HFFc6 (cell line): ENCODE measurements around the gene FARS2. TPM values are rescaled to one million over a fixed set of nuclear protein-coding genes. Genes with fewer than 3 reads are reported as not detected.

Experiments used
- DNase-seq: peaks from one replicate; pipeline ENCODE4 v3.0.0-alpha.2; 2018
- H3K27ac Mint-ChIP-seq: 2 replicates; pipeline ENCODE4 v1.8.0; 2020; ENCODE audit warnings: mild to moderate bottlenecking, mixed read lengths
- H3K27me3 Mint-ChIP-seq: 2 replicates; pipeline ENCODE4 v1.8.0; 2021; ENCODE audit warnings: mild to moderate bottlenecking, moderate library complexity, mixed read lengths; ENCODE audit not compliant: insufficient read depth
- H3K36me3 Mint-ChIP-seq: 2 replicates; pipeline ENCODE4 v1.8.0; 2021; ENCODE audit warnings: low read depth, mixed read lengths
- H3K4me1 Mint-ChIP-seq: 2 replicates; pipeline ENCODE4 v1.8.0; 2020; ENCODE audit warnings: low read depth, mixed read lengths
- H3K4me3 Mint-ChIP-seq: 2 replicates; pipeline ENCODE4 v1.8.0; 2020; ENCODE audit warnings: mild to moderate bottlenecking, moderate library complexity, mixed read lengths
- H3K9me3 Mint-ChIP-seq: 2 replicates; pipeline ENCODE4 v1.8.0; 2020; ENCODE audit warnings: mild to moderate bottlenecking, mixed read lengths
- total RNA-seq, 6 experiments: library from RNA; stranded (reverse); fragmentation: NEBNext Ultra II Directional; extraction: Animal tissue kit (Norgen Biotek cat#: 25700); gene quantifications; 2 replicates in 1 of 6; 3 replicates in 5 of 6; pipeline ENCODE4 v1.2.3, GENCODE V29; 2021
- TF ChIP-seq, protein P1 (sequence below): fragments of 200-600 bp; sonication (generic); IDR thresholded peaks from 2 replicates; pipeline ENCODE4 v1.5.0; 2021; ENCODE audit warnings: antibody characterized with exemption, mild to moderate bottlenecking

The FARS2 gene
- total RNA-seq, 6 experiments from 2014 or later, result 11.5 to 16.4 (median 13.1) TPM

DNA sequence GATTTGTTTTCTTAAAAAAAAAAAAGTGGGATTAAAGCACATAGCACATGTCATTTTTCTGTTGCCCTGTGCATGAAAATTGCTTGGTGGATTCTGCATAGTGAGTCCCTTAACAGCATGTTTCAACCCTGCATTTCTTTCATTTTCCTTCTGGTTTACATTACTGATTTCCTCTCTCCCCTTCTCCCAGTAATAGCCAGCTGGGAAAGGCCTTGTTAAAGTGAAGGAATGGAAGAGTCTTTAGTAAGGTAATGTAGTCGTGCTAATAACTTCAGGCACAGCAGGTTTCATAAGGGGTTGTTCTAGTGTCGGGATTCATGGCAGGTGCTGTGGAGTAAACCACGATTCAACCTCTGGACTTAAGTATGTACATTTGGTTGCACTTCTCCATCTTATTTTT is 202.4 kb downstream of the FARS2 start:
- Mint-ChIP-seq H3K36me3 (no peaks in the 10 kb centered on the region), H3K4me3 (no peak overlapping the region), H3K9me3 (no peaks in the 10 kb centered on the region), H3K4me1 (peaks cover 48% of the 10 kb centered on the region), H3K27me3 (peaks cover 2% of the 10 kb centered on the region; the same call in 1 of the 2 replicates), H3K27ac (no peak overlapping the region)
- TF ChIP-seq, protein P1, sequence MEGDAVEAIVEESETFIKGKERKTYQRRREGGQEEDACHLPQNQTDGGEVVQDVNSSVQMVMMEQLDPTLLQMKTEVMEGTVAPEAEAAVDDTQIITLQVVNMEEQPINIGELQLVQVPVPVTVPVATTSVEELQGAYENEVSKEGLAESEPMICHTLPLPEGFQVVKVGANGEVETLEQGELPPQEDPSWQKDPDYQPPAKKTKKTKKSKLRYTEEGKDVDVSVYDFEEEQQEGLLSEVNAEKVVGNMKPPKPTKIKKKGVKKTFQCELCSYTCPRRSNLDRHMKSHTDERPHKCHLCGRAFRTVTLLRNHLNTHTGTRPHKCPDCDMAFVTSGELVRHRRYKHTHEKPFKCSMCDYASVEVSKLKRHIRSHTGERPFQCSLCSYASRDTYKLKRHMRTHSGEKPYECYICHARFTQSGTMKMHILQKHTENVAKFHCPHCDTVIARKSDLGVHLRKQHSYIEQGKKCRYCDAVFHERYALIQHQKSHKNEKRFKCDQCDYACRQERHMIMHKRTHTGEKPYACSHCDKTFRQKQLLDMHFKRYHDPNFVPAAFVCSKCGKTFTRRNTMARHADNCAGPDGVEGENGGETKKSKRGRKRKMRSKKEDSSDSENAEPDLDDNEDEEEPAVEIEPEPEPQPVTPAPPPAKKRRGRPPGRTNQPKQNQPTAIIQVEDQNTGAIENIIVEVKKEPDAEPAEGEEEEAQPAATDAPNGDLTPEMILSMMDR, result no peak
- no peak for DNase-seq

DNA sequence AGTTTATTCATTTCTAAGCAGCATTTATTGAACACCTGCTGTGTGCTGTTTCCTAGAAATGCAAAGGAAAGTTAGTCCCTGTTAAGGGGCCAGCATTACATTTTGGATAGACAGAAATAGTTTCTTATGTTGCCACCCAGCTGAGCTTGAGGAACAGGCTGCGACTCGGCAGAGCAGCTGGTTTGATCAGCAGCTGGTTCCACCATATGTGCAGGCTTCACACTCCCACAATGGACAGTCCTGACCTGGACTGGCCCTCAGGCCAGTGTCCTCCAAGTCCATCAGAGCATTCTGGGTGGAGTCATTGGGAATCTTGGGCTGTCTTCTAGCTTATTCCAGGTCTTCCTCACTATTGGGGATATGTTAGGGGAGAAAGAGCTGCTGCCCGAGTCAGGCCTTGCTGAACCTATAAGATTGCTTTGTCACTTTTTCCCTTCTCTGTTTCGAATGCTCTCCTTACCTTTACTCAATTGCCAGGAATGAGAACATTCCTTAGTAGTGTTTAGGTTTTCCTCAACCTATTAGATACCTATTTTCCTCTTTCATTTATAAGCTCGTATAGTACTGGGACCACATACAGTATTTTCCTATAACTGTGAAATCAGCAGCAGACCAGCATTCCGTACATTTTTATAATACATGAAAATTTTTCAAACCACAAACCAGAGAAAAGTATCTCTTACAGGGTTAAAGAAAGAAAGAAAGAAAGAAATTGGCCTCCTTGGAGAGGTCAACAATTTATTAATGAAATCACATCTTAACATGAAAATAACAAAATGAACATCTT is 203.0 kb downstream of the FARS2 start:
- Mint-ChIP-seq H3K9me3 (no peaks in the 10 kb centered on the region), H3K4me1 (peaks cover 53% of the 10 kb centered on the region), H3K4me3 (no peak overlapping the region; the same call in 1 of the 2 replicates), H3K27me3 (peaks cover 2% of the 10 kb centered on the region; the same call in 1 of the 2 replicates), H3K36me3 (no peaks in the 10 kb centered on the region), H3K27ac (no peak overlapping the region)
- TF ChIP-seq, protein P1, result no peak
- no peak for DNase-seq

DNA sequence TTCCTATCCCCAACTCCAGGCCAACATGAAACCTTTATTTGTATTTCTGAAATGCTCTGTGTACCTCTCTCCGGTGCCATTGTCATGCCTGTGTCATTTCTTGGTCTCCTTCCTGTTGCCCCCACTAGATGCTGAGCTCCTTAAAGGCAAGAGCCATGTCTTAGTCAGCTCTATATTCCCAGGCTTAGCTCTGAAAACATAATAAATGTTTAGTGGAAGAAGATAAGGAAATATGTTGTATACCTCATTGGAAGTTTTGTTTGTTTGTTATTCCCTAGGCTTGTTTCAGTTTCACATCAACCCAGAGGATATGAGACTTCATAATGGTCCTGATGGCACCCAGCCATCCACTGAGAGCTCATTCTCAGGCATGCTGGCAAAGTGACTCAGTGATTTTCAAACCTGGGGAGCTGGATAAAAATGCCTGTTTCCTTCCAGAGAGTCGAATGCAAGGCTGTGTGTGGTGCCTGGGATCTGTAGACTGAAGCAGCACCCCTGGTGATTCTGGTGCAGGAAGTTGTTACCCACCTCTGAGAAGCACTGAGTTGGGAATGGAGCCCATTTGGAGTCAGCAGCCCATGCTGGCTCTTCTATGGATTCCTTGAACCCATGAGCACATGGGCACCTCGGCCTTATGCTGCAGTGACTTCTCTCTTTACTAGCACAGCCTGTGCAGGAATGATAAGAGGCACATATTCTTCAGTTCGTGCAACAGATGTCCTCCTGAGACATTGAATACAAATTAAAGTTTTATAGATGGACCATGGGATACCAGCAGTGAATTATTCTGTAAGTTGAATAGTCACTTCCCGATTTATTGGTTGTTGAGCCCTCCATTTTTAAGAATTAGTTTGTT is 205.2 kb downstream of the FARS2 start:
- Mint-ChIP-seq H3K9me3 (no peaks in the 10 kb centered on the region), H3K4me3 (peak overlapping the region; percentile 31), H3K36me3 (no peaks in the 10 kb centered on the region), H3K27me3 (peaks cover under 1% of the 10 kb centered on the region; the same call in 1 of the 2 replicates), H3K4me1 (peaks cover 58% of the 10 kb centered on the region), H3K27ac (peak overlapping the region; percentile 73)
- peak; percentile 71 for DNase-seq
- TF ChIP-seq, protein P1, result no peak

DNA sequence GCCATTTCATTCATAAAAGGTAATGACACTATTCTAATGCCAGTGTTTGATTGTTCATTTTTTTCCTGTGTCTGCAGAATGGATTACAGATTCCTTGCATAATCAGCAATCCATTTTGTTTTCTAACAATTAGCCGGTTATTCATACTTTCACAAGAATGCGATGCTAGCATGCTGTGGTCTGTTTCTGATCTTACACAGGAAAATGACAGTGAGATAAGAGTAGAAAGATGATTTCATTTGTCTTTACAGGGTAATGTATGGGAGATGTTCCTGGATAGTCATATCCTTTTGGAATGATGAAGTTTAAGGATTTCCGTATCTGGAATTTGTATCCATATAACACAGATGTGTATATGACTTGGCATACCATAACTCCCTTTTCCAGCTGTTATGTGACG is 207.3 kb downstream of the FARS2 start:
- Mint-ChIP-seq H3K27ac (peak overlapping the region; percentile 62), H3K36me3 (no peaks in the 10 kb centered on the region), H3K9me3 (no peaks in the 10 kb centered on the region), H3K4me1 (peaks cover 58% of the 10 kb centered on the region), H3K27me3 (no peaks in the 10 kb centered on the region), H3K4me3 (no peak overlapping the region)
- DNase-seq, result peak; percentile 24
- TF ChIP-seq, protein P1, result no peak

DNA sequence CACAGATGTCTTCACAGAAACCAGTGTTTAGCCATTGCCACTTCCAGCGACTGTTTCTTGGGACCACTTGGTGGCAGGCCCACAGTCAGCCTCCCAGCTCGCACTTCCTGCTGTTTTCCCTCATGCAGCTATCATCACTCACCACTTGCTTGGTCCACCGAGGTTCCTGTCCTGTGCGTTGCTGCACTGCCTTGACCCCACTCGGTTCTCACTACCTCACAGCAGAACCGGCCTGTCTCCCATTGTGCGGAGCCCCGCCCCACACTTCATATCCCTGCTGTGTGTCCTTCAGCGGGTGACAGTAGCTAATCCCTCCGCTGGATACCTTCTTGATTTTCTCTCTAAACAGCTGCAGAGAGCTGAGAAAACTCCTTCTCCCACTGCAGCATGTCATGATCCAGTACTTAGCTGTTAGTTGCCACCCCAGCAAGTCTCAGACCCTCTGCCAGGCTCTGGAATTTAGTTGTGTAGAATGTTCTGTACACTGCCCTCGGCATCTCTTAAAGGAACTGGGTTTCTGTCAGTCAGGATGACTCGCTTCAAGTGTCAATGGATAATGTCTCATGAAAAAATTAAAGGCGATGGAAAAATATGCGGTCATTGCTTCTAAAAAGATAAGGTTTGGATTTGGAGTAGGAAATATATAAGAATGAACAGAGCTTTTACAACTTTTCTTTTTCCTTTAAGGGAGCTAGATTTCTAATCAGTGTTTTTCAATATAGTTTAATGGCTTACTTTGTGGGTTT is 208.0 kb downstream of the FARS2 start:
- peaks cover 54% of the 10 kb centered on the region for H3K4me1 Mint-ChIP-seq
- H3K27me3 Mint-ChIP-seq, result no peaks in the 10 kb centered on the region
- no peaks in the 10 kb centered on the region for H3K36me3 Mint-ChIP-seq
- H3K27ac Mint-ChIP-seq, result peak overlapping the region; percentile 62
- no peak overlapping the region for H3K4me3 Mint-ChIP-seq
- DNase-seq, result no peak
- H3K9me3 Mint-ChIP-seq, result no peaks in the 10 kb centered on the region
- TF ChIP-seq, protein P1, result no peak
